ENCODE measurements around the gene ZNF771. TPM values are rescaled to one million over a fixed set of nuclear protein-coding genes. Genes with fewer than 3 reads are reported as not detected.
"Not testable (repeated sequence)": the region's sequence is repeated elsewhere in the genome, so short reads cannot be mapped to it uniquely, and the experiment has no call there.

Gene ZNF771
- total RNA-seq, 4 donors from 2014 or later: 7.4 to 28.1 (median 15.1) TPM

- Histone ChIP-seq H3K4me3 (no peak overlapping the region), H3K36me3 (no peaks in the 10 kb centered on the region), H3K27me3 (no peaks in the 10 kb centered on the region), H3K27ac (no peak overlapping the region), H3K4me1 (peaks cover 3 to 56% (median 35%) of the 10 kb centered on the region in 4 donors), H3K9me3 (no peaks in the 10 kb centered on the region)
- no peak for DNase-seq
- in situ Hi-C loops (cut with MboI; ENCODE audit: low pct_ligation_motif_present in 1 of 4, low pct_unique_long_range_greater_than_20kb in 1 of 4, low sequenced_read_pairs in 3 of 4) (loop anchor here in 3 of 4 donors (10.0 to 25.0 kb wide), 3 partner anchors 76 to 156 kb away; partner anchors contain the start of genes ZNF688 (in 1 of the 3), ZNF764 (in 1 of the 3) and ZNF768 (in 1 of the 3)), intact Hi-C loops (cut with DNase I; ENCODE audit: low total_unique reads) (loop anchor here (10.0 kb wide), 1 partner anchor 76 kb away; the partner anchor contains the start of gene ZNF768)
- WGBS, 2 donors (ENCODE audit: low coverage in 1 of 2): 88 to 100% methylated on average over 1 to 3 of the region's 3 CpGs
- TF ChIP-seq POLR2AphosphoS5 (IDR thresholded peaks at IDR 0.05): no peak
- no peak for TF ChIP-seq POLR2A (IDR thresholded peaks at IDR 0.05)
- TF ChIP-seq EP300 (IDR thresholded peaks at IDR 0.05; ENCODE audit: low read depth): no peak
- TF ChIP-seq CTCF (IDR thresholded peaks at IDR 0.05): no peak
Observed at GRCh38 chr16:30449116-30449435, 41.7 kb downstream of the ZNF771 start.

DNA sequence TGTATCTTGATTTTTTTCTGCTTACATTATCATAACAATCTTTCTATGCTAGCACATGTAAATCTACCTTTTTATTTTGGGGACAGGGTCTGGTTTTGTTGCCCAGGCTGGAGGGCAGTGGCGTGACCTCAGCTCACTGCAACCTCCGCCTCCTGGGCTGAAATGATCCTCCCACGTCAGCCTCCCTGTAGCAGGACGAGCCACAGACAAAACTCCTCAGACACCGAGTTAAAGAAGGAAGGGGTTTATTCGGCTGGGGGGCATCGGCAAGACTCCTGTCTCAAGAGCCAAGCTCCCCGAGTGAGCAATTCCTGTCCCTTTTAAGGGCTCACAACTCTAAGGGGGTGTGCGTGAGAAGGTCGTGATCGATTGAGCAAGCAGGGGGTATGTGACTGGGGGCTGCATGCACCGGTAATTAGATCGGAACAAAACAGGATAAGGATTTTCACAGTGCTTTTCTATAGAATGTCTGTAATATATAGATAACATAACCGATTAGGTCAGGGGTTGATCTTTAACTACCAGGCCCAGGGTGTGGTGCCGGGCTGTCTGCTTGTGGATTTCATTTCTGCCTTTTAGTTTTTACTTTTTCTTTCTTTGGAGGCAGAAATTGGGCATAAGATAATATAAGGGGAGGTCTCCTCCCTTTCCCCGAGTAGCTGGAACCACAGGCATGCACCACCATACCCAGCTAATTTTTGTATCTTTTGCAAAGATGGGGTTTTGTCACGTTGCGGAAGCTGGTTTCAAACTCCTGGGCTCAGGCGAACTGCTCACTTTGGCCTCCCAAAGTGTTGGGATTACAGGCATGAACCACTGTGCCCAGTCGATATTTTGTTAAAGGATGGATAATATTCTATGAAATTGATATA is 45.5 kb downstream of the ZNF771 start:
- Histone ChIP-seq H3K4me1 (peaks cover 0 to 29% (median 15%) of the 10 kb centered on the region in 4 donors), H3K27ac (peak overlapping the region; percentile 17 to 56 (median 54))
- DNase-seq; H3K9me3 ChIP-seq; intact Hi-C loops (cut with DNase I; ENCODE audit: low total_unique reads); in situ Hi-C loops (cut with MboI; ENCODE audit: low pct_ligation_motif_present in 1 of 4, low pct_unique_long_range_greater_than_20kb in 1 of 4, low sequenced_read_pairs in 3 of 4); H3K36me3 ChIP-seq; H3K27me3 ChIP-seq; H3K4me3 ChIP-seq: not testable (repeated sequence)
- 56 to 67% methylated on average over 8 to 20 of the region's 20 CpGs for WGBS, 2 donors (ENCODE audit: low coverage in 1 of 2)

GRCh38 chr16:30456302-30456701 is 48.9 kb downstream of the ZNF771 start:
- Histone ChIP-seq H3K4me3 (no peak overlapping the region), H3K36me3 (no peaks in the 10 kb centered on the region), H3K27me3 (no peaks in the 10 kb centered on the region), H3K27ac (no peak overlapping the region), H3K9me3 (no peaks in the 10 kb centered on the region), H3K4me1 (peaks cover 0 to 24% (median 13%) of the 10 kb centered on the region in 4 donors)
- WGBS, 2 donors (ENCODE audit: low coverage in 1 of 2): 82% methylated on average over 1 of the region's 1 CpG; no CpG with 5 or more reads in 1 of the 2 donors
- intact Hi-C loops (cut with DNase I; ENCODE audit: low total_unique reads): no loop called here
- in situ Hi-C loops (cut with MboI; ENCODE audit: low pct_ligation_motif_present in 1 of 4, low pct_unique_long_range_greater_than_20kb in 1 of 4, low sequenced_read_pairs in 3 of 4): no loop called here
- TF ChIP-seq EP300 (IDR thresholded peaks at IDR 0.05; ENCODE audit: low read depth) (no peak), POLR2A (IDR thresholded peaks at IDR 0.05) (no peak), POLR2AphosphoS5 (IDR thresholded peaks at IDR 0.05) (no peak), CTCF (IDR thresholded peaks at IDR 0.05) (no peak)
- DNase-seq: no peak

GRCh38 chr16:30457256-30457655 is 49.9 kb downstream of the ZNF771 start:
- intact Hi-C loops (cut with DNase I; ENCODE audit: low total_unique reads): no loop called here
- no peak overlapping the region for H3K4me3 ChIP-seq
- H3K4me1 ChIP-seq: peaks cover 0 to 21% (median 13%) of the 10 kb centered on the region in 4 donors
- H3K27me3 ChIP-seq: no peaks in the 10 kb centered on the region
- H3K9me3 ChIP-seq: no peaks in the 10 kb centered on the region
- H3K27ac ChIP-seq: no peak overlapping the region
- H3K36me3 ChIP-seq: no peaks in the 10 kb centered on the region
- no peak for DNase-seq
- 100% methylated on average over 1 of the region's 1 CpG; no CpG with 5 or more reads in 1 of the 2 donors for WGBS, 2 donors (ENCODE audit: low coverage in 1 of 2)
- in situ Hi-C loops (cut with MboI; ENCODE audit: low pct_ligation_motif_present in 1 of 4, low pct_unique_long_range_greater_than_20kb in 1 of 4, low sequenced_read_pairs in 3 of 4): no loop called here
- TF ChIP-seq CTCF (IDR thresholded peaks at IDR 0.05): no peak

All from transverse colon (tissue), 4 donors.